ENCODE data around the gene PCGF5.

- TF ChIP-seq POLR2A (IDR thresholded peaks at IDR 0.05; ENCODE audit: low read depth, low read length) = no peak
- TF ChIP-seq TAF1 (IDR thresholded peaks at IDR 0.05; ENCODE audit: borderline replicate concordance, low read depth, low read length) = no peak
Observed at GRCh38 chr10:91298224-91298871, 77.9 kb downstream of the PCGF5 start.
